Stimulated activated CD8-positive, alpha-beta memory T cell treated with anti-CD3 and anti-CD28 coated beads, Interleukin-12 subunit alpha, Interleukin-12 subunit beta, amount 100 ng/mL, for 1 hour (primary cell): Measurements from ENCODE around the gene ZRANB3.
"Not testable (repeated sequence)": the region's sequence is repeated elsewhere in the genome, so short reads cannot be mapped to it uniquely, and the experiment has no call there.

ENCODE experiments used
- DNase-seq: peaks from one replicate; pipeline ENCODE4 v3.0.0-alpha.2; 2020; ENCODE audit warnings: low read depth

ZRANB3 gene

GRCh38 chr2:135485441-135485840, 45.6 kb downstream of the ZRANB3 start:
- DNase-seq: no peak

- DNase-seq: no peak
Observed at GRCh38 chr2:135475128-135475527, 55.9 kb downstream of the ZRANB3 start.

GRCh38 chr2:135473567-135473966, 57.5 kb downstream of the ZRANB3 start:
- no peak for DNase-seq

GRCh38 chr2:135471106-135471505, 59.9 kb downstream of the ZRANB3 start:
- DNase-seq: no peak

- no peak for DNase-seq
Observed at GRCh38 chr2:135457279-135457678, 73.7 kb downstream of the ZRANB3 start.

- no peak for DNase-seq
Observed at GRCh38 chr2:135456835-135457234, 74.2 kb downstream of the ZRANB3 start.

- DNase-seq: no peak
Observed at GRCh38 chr2:135456431-135456830, 74.6 kb downstream of the ZRANB3 start.

GRCh38 chr2:135454608-135455007, 76.4 kb downstream of the ZRANB3 start:
- no peak for DNase-seq

- not testable (repeated sequence) for DNase-seq
Observed at GRCh38 chr2:135453027-135453426, 78.0 kb downstream of the ZRANB3 start.

GRCh38 chr2:135451966-135452365, 79.1 kb downstream of the ZRANB3 start:
- no peak for DNase-seq

- DNase-seq: not testable (repeated sequence)
Observed at GRCh38 chr2:135443013-135443412, 88.0 kb downstream of the ZRANB3 start.

- DNase-seq: not testable (repeated sequence)
Observed at GRCh38 chr2:135435155-135435554, 95.9 kb downstream of the ZRANB3 start.

GRCh38 chr2:135424849-135425248, 106.2 kb downstream of the ZRANB3 start:
- no peak for DNase-seq

GRCh38 chr2:135422898-135423297, 108.1 kb downstream of the ZRANB3 start:
- DNase-seq: no peak

GRCh38 chr2:135411646-135412045, 119.4 kb downstream of the ZRANB3 start:
- no peak for DNase-seq

- no peak for DNase-seq
Observed at GRCh38 chr2:135409436-135409835, 121.6 kb downstream of the ZRANB3 start.

GRCh38 chr2:135396259-135396658, 134.8 kb downstream of the ZRANB3 start:
- DNase-seq: not testable (repeated sequence)

- DNase-seq: no peak
Observed at GRCh38 chr2:135386993-135387392, 144.0 kb downstream of the ZRANB3 start.

- DNase-seq: no peak
Observed at GRCh38 chr2:135378591-135378990, 152.4 kb downstream of the ZRANB3 start.

GRCh38 chr2:135373702-135374101, 157.3 kb downstream of the ZRANB3 start:
- no peak for DNase-seq

- no peak for DNase-seq
Observed at GRCh38 chr2:135349941-135350340, 181.1 kb downstream of the ZRANB3 start.

- not testable (repeated sequence) for DNase-seq
Observed at GRCh38 chr2:135348096-135348704, 182.8 kb downstream of the ZRANB3 start.

- no peak for DNase-seq
Observed at GRCh38 chr2:135337071-135337470, 193.9 kb downstream of the ZRANB3 start.

- DNase-seq: no peak
Observed at GRCh38 chr2:135335256-135335655, 195.8 kb downstream of the ZRANB3 start.
